Central memory CD8-positive, alpha-beta T cell (primary cell): ENCODE data around the gene GFPT1.

Experiments used
- ATAC-seq: fragments of 150-1000 bp; cut with Tn5 transposase; replicated peaks from 2 replicates; pipeline ENCODE4 v1.10.0; 2022; ENCODE audit warnings: mild to moderate bottlenecking, moderate FRiP score, moderate number of reproducible peaks; ENCODE audit not compliant: poor library complexity, severe bottlenecking; ENCODE audit errors: extremely low read depth
- DNase-seq, 2 donors: peaks; one replicate each; pipeline ENCODE4 v3.0.0; 2021; ENCODE audit warnings: low spot score in 2 of 2
- H3K27ac Mint-ChIP-seq: one replicate; pipeline ENCODE4 v1.8.0; 2022; ENCODE audit warnings: low read depth, mild to moderate bottlenecking, moderate library complexity, mixed read lengths
- H3K27me3 Mint-ChIP-seq: one replicate; pipeline ENCODE4 v1.8.0; 2022; ENCODE audit warnings: mixed read lengths
- H3K36me3 Mint-ChIP-seq: one replicate; pipeline ENCODE4 v1.8.0; 2022; ENCODE audit warnings: mild to moderate bottlenecking, moderate library complexity, mixed read lengths; ENCODE audit not compliant: insufficient read depth
- H3K4me1 Mint-ChIP-seq: one replicate; pipeline ENCODE4 v1.8.0; 2022; ENCODE audit warnings: mixed read lengths
- H3K4me3 Mint-ChIP-seq: one replicate; pipeline ENCODE4 v1.8.0; 2022; ENCODE audit warnings: mild to moderate bottlenecking, moderate library complexity, mixed read lengths
- H3K9me3 Mint-ChIP-seq: one replicate; pipeline ENCODE4 v1.8.0; 2022; ENCODE audit warnings: mixed read lengths

The GFPT1 gene

DNA sequence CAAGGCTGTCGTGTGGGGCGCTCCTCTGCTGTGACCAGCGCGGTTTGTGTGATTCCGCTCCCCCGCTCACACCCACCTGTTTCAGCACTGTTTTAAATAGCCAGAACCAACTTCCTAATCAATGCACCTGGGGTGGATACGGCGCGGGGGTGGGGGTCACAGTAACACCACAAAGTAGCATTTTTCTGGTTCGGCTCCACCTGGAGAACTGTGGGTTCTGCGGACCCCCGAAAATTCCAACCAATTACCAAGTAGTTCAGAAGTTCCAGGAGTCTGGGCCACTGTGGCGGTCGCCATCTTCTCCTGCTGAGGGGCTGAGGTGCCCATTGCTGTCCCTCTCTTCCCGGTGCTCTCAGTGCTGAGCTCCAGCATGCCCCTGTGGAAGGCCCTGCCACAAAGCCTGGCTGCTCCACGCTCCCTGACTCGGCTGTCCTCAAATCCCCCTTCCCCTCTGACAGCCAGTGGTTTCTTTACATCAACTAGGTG, 79.4 kb downstream of the GFPT1 start:
- no peak for DNase-seq
- H3K36me3 Mint-ChIP-seq = peaks cover 1% of the 10 kb centered on the region
- H3K4me1 Mint-ChIP-seq = peaks cover 22% of the 10 kb centered on the region
- peaks cover 29% of the 10 kb centered on the region for H3K27me3 Mint-ChIP-seq
- peak overlapping the region; percentile 72 for H3K4me3 Mint-ChIP-seq
- ATAC-seq = no peak
- no peak overlapping the region for H3K27ac Mint-ChIP-seq
- H3K9me3 Mint-ChIP-seq = no peaks in the 10 kb centered on the region

DNA sequence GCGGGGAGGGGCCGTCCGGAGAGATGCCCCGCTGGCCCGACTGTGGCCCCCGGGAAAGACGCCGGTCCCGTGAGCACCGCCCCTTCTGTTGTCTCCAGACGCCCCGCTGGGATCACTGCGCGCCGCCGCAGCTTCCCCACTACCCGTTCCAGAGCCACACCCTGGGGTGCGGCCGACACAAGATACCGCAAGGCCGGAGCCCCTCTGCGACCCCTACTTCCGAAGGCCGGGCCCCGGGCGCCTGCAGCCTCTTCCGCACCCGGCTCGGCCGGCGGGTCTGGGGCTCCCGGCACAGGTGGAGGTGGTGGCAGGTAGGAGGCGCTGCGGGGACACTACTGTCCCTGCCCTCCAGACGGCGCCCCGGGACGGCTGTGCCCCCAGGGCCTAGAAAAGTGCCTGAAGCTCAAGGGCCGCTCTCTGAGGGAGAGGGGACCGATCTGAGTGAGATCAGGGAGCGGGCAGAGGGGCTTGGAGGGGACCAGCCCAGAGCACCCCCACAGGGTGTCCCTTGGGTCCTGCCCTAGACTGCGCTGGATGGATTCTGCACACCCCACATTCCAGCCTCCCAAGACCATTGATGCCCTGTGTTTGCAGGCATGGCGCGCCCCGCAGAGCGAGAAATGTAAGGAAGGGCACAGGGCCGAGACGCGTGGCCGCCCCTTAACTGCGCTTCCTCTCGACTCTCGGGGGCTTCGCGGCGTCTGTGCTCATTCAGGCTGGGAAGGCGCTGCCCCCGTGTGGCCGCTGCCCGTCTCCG, 80.0 kb downstream of the GFPT1 start:
- peaks cover 22% of the 10 kb centered on the region for H3K4me1 Mint-ChIP-seq
- peaks cover 1% of the 10 kb centered on the region for H3K36me3 Mint-ChIP-seq
- DNase-seq (peak; percentile 41 to 50), ATAC-seq (peak; percentile 85)
- peaks cover 32% of the 10 kb centered on the region for H3K27me3 Mint-ChIP-seq
- peak overlapping the region; percentile 72 for H3K4me3 Mint-ChIP-seq
- H3K9me3 Mint-ChIP-seq = no peaks in the 10 kb centered on the region
- no peak overlapping the region for H3K27ac Mint-ChIP-seq

GRCh38 chr2:69306393-69306821, 80.6 kb downstream of the GFPT1 start:
- Mint-ChIP-seq H3K4me1 (peaks cover 22% of the 10 kb centered on the region), H3K4me3 (peak overlapping the region; percentile 72), H3K27ac (no peak overlapping the region), H3K36me3 (peaks cover 1% of the 10 kb centered on the region), H3K27me3 (peaks cover 36% of the 10 kb centered on the region), H3K9me3 (no peaks in the 10 kb centered on the region)
- no peak for ATAC-seq
- no peak for DNase-seq

- ATAC-seq (no peak), DNase-seq (no peak)
- peaks cover 1% of the 10 kb centered on the region for H3K36me3 Mint-ChIP-seq
- H3K27ac Mint-ChIP-seq = no peak overlapping the region
- H3K4me1 Mint-ChIP-seq = peaks cover 22% of the 10 kb centered on the region
- peak overlapping the region; percentile 72 for H3K4me3 Mint-ChIP-seq
- H3K27me3 Mint-ChIP-seq = peaks cover 36% of the 10 kb centered on the region
- H3K9me3 Mint-ChIP-seq = no peaks in the 10 kb centered on the region
Observed at GRCh38 chr2:69305712-69306392, 81.2 kb downstream of the GFPT1 start.

DNA sequence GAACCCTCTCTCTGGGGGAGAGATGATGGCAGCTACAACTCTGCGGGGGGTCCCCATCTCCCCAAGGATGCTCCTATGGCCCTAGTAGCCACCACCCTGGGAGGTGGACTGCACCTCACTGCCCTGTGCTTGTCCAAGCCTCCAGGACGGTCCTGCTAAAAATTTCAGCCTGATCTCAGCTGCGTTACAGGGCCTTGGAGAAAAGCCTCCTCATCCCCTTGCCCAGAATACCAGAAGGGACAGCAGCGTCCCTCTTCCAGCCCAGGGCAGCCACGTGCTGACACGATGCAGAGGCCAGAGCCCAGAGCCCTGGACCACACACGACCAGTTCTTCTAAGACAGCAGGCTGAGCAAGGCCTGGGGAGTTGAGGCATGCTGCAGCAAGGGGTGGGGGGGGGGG, 81.9 kb downstream of the GFPT1 start:
- no peak for ATAC-seq
- no peak for DNase-seq
- H3K27me3 Mint-ChIP-seq = peaks cover 36% of the 10 kb centered on the region
- no peaks in the 10 kb centered on the region for H3K9me3 Mint-ChIP-seq
- H3K4me3 Mint-ChIP-seq = no peak overlapping the region
- H3K27ac Mint-ChIP-seq = no peak overlapping the region
- H3K4me1 Mint-ChIP-seq = peaks cover 21% of the 10 kb centered on the region
- H3K36me3 Mint-ChIP-seq = peaks cover 1% of the 10 kb centered on the region

DNA sequence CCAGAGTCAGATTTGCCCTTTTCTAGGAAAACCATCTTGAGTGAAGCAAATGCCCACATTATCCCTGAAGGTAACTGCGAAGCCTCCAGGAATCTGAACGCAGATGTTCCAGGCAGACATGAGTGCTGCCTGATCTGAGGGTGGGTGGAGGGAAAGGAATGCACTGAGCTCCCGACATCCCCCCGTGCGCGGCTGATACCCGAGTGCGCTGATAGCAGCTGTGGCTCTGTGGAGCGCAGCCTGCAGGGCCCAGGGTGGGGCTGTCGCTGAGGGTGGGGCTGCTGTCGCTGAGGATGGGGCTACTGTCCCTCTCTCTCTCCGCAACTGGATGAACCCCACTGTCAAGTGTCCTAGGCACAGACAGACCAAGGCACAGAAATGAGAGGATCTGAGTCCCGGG, 82.4 kb downstream of the GFPT1 start:
- Mint-ChIP-seq H3K4me1 (peaks cover 16% of the 10 kb centered on the region), H3K36me3 (peaks cover 1% of the 10 kb centered on the region), H3K27me3 (peaks cover 36% of the 10 kb centered on the region), H3K9me3 (no peaks in the 10 kb centered on the region), H3K4me3 (no peak overlapping the region), H3K27ac (no peak overlapping the region)
- DNase-seq = no peak
- ATAC-seq = no peak

- Mint-ChIP-seq H3K36me3 (no peaks in the 10 kb centered on the region), H3K27ac (no peak overlapping the region), H3K4me3 (no peak overlapping the region), H3K9me3 (no peaks in the 10 kb centered on the region), H3K4me1 (no peaks in the 10 kb centered on the region), H3K27me3 (peaks cover 20% of the 10 kb centered on the region)
- DNase-seq (no peak), ATAC-seq (no peak)
Observed at GRCh38 chr2:69300650-69301049, 86.4 kb downstream of the GFPT1 start.

DNA sequence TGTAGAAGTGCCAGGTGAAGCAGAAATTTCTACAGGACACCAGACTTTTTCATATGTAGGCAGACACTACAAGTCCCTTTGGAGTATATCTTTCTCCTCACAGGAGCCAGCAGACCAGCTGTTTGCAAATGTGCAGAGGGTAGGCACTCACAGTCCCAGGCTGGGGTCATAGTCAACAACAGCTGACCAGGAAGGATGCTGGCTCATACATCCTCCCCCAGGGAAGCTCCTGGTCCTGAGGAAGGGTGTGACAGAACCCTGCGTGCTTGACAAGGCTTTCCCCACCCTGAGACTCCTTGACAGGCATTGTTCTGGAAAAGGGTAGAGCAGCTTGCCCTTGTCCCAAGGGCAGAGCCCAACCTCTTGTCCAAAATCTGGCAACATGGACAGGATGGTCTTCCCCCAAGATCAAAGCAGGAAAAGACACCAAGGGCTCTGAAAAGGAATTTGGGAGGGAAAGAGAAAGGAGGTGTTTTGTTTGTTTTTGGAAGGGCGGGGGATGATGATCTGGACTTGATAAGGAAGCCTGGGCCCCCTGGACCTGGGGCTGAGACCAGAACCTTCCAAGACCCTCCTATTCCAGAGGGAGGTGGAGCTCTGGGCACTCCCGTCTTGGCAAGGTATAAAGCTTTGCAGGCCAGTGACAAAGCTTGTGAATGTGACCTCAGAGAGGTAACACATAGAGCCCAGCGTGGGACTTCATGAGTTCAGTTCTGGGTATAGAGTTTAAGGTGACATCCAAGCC, 87.1 kb downstream of the GFPT1 start:
- ATAC-seq = no peak
- Mint-ChIP-seq H3K4me1 (no peaks in the 10 kb centered on the region), H3K9me3 (no peaks in the 10 kb centered on the region), H3K36me3 (no peaks in the 10 kb centered on the region), H3K27ac (no peak overlapping the region), H3K27me3 (peaks cover 24% of the 10 kb centered on the region), H3K4me3 (no peak overlapping the region)
- DNase-seq = no peak

DNA sequence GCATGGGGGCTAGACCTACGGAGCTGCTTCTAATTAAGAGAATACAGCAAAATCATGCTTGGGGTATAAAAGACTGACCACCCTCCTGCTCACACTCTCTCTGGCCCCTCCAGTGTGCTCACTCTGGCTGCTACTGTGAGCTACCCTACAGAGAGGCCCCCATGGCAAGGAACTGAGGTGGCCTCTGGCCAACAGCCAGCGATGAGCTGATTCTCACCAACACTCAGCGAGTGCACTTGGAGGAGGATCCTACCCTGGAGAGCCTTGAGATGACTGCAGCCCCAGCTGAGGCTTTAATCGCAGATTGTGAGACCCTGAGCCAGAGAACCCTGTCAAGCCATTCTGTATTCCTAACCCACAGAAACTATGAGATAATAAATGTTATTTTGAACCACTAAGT, 88.2 kb downstream of the GFPT1 start:
- peaks cover 22% of the 10 kb centered on the region for H3K27me3 Mint-ChIP-seq
- no peaks in the 10 kb centered on the region for H3K9me3 Mint-ChIP-seq
- no peak for ATAC-seq
- H3K4me3 Mint-ChIP-seq = no peak overlapping the region
- DNase-seq = no peak
- H3K36me3 Mint-ChIP-seq = no peaks in the 10 kb centered on the region
- no peak overlapping the region for H3K27ac Mint-ChIP-seq
- no peaks in the 10 kb centered on the region for H3K4me1 Mint-ChIP-seq

- no peak overlapping the region for H3K27ac Mint-ChIP-seq
- no peak overlapping the region for H3K4me3 Mint-ChIP-seq
- peaks cover 19% of the 10 kb centered on the region for H3K27me3 Mint-ChIP-seq
- ATAC-seq (no peak), DNase-seq (no peak)
- H3K36me3 Mint-ChIP-seq = no peaks in the 10 kb centered on the region
- no peaks in the 10 kb centered on the region for H3K4me1 Mint-ChIP-seq
- H3K9me3 Mint-ChIP-seq = no peaks in the 10 kb centered on the region
Observed at GRCh38 chr2:69298261-69298660, 88.8 kb downstream of the GFPT1 start.

DNA sequence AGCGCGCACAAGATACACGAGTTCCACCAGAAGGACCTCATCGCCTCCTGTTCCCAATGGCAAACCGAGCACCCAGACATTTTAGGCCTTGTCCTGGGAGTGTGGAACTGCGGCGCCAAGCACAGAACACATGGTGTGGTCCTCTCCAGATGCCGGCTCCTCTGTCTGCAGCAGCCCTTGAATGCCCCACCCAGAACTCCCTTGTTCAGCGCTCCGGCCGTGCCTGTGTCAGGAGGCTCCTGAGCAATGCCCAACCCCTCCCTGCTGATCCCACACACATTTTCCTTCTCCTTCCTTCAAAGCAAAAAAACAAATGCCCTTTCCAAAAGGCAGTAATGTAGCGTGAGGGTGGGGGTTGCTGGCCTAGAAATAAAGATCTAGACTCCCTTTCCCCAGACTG, 89.8 kb downstream of the GFPT1 start:
- Mint-ChIP-seq H3K27ac (no peak overlapping the region), H3K27me3 (peaks cover 18% of the 10 kb centered on the region), H3K4me3 (no peak overlapping the region), H3K9me3 (no peaks in the 10 kb centered on the region), H3K36me3 (no peaks in the 10 kb centered on the region), H3K4me1 (no peaks in the 10 kb centered on the region)
- no peak for DNase-seq
- no peak for ATAC-seq

DNA sequence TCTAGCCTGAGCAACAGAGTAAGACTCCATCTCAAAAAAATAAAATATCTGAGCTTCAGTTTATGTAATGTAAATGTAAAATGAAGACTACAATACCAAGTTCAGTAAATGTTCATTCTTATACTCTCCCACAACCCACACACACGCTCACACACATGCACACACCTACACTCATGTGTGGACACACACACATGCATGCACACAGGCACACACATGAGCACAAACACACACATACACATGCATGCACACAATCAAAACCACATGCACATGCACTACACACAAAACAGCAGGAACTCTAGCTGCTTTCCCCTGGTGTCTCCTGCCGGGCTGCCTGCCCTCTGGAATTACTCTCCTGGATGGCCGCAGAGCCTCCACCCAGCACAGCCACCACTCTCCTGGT, 90.6 kb downstream of the GFPT1 start:
- ATAC-seq = no peak
- Mint-ChIP-seq H3K4me3 (no peak overlapping the region), H3K36me3 (no peaks in the 10 kb centered on the region), H3K9me3 (no peaks in the 10 kb centered on the region), H3K27me3 (peaks cover 12% of the 10 kb centered on the region), H3K27ac (no peak overlapping the region), H3K4me1 (no peaks in the 10 kb centered on the region)
- DNase-seq = no peak
